SK-N-SH treated with all-trans-retinoic acid at 6 μM for 48 hours (cell line): ENCODE data around the gene PPM1B.
"Not testable (repeated sequence)": the region's sequence is repeated elsewhere in the genome, so short reads cannot be mapped to it uniquely, and the experiment has no call there.

Source experiments
- ATAC-seq: fragments of 200-7000 bp; cut with Tn5 transposase; 3 replicates; pipeline ENCODE4 v1.9.1; 2020; ENCODE audit warnings: mild to moderate bottlenecking, moderate library complexity
- BACH2 ChIP-seq: fragments of 250-450 bp; sonication (Bioruptor Pico); IDR thresholded peaks from 2 replicates; pipeline ENCODE4 v1.9.0; 2021; ENCODE audit warnings: mild to moderate bottlenecking, borderline replicate concordance
- CSDC2 ChIP-seq: fragments of 250-450 bp; sonication (Bioruptor Pico); IDR thresholded peaks from 2 replicates; pipeline ENCODE4 v1.5.0; 2020; ENCODE audit warnings: mild to moderate bottlenecking, moderate library complexity
- CSRNP3 ChIP-seq: fragments of 250-450 bp; sonication (Bioruptor Pico); IDR thresholded peaks from 2 replicates; pipeline ENCODE4 v1.5.1; 2021; ENCODE audit warnings: mild to moderate bottlenecking, moderate library complexity
- ESRRG ChIP-seq: fragments of 250-450 bp; sonication (Bioruptor Pico); IDR thresholded peaks from 2 replicates; pipeline ENCODE4 v1.6.1; 2021; ENCODE audit warnings: mild to moderate bottlenecking
- GLIS3 ChIP-seq: fragments of 250-450 bp; sonication (Bioruptor Pico); IDR thresholded peaks from 2 replicates; pipeline ENCODE4 v1.5.0; 2020; ENCODE audit warnings: mild to moderate bottlenecking, moderate library complexity
- ISL1 ChIP-seq: fragments of 250-450 bp; sonication (Bioruptor Pico); IDR thresholded peaks from 2 replicates; pipeline ENCODE4 v2.1.2; 2022; ENCODE audit warnings: mild to moderate bottlenecking, moderate library complexity
- PPARA ChIP-seq: fragments of 250-450 bp; sonication (Bioruptor Pico); IDR thresholded peaks from 2 replicates; pipeline ENCODE4 v1.5.0; 2020; ENCODE audit warnings: mild to moderate bottlenecking, borderline replicate concordance
- SNAI2 ChIP-seq: fragments of 250-450 bp; sonication (Bioruptor Pico); IDR thresholded peaks from 2 replicates; pipeline ENCODE4 v1.5.0; 2020; ENCODE audit warnings: mild to moderate bottlenecking, moderate library complexity
- TCF4 ChIP-seq: fragments of 250-450 bp; sonication (Bioruptor Pico); IDR thresholded peaks from 2 replicates; pipeline ENCODE4 v1.8.0; 2021; ENCODE audit warnings: mild to moderate bottlenecking, moderate library complexity, borderline replicate concordance
- ZC3H10 ChIP-seq: fragments of 250-450 bp; sonication (Bioruptor Pico); IDR thresholded peaks from 2 replicates; pipeline ENCODE4 v1.5.1; 2021; ENCODE audit warnings: mild to moderate bottlenecking, moderate library complexity
- ZFP3 ChIP-seq: fragments of 250-450 bp; sonication (Bioruptor Pico); IDR thresholded peaks from 2 replicates; pipeline ENCODE4 v1.5.0; 2020; ENCODE audit warnings: mild to moderate bottlenecking, moderate library complexity
- ZFP30 ChIP-seq: fragments of 450-650 bp; formaldehyde crosslinking; IDR thresholded peaks from 2 replicates; pipeline ENCODE4 v1.5.0; 2022; ENCODE audit warnings: mild to moderate bottlenecking, moderate library complexity
- ZNF8 ChIP-seq: fragments of 450-650 bp; formaldehyde crosslinking; IDR thresholded peaks from 2 replicates; pipeline ENCODE4 v1.5.0; 2020; ENCODE audit warnings: mild to moderate bottlenecking, moderate library complexity
- TF ChIP-seq, protein P1 (sequence below): fragments of 250-450 bp; sonication (Bioruptor Pico); IDR thresholded peaks from 2 replicates; pipeline ENCODE4 v1.8.0; 2021; ENCODE audit warnings: low read depth, mild to moderate bottlenecking, moderate library complexity, borderline replicate concordance
- TF ChIP-seq, protein P2 (sequence below): fragments of 250-450 bp; sonication (Bioruptor Pico); IDR thresholded peaks from 2 replicates; pipeline ENCODE4 v1.5.1; 2020; ENCODE audit warnings: low read depth, mild to moderate bottlenecking, moderate library complexity
- TF ChIP-seq, protein P3 (sequence below): fragments of 250-450 bp; sonication (Bioruptor Pico); IDR thresholded peaks from 2 replicates; pipeline ENCODE4 v1.8.0; 2020; ENCODE audit warnings: mild to moderate bottlenecking, moderate library complexity, borderline replicate concordance
- TF ChIP-seq, protein P4 (sequence below): fragments of 250-450 bp; sonication (Bioruptor Pico); IDR thresholded peaks from 2 replicates; pipeline ENCODE4 v1.5.0; 2020; ENCODE audit warnings: mild to moderate bottlenecking, moderate library complexity

PPM1B gene

GRCh38 chr2:44170311-44170717 lies 1.6 kb downstream of the PPM1B start:
- no peak for ATAC-seq
- TF ChIP-seq BACH2 (no peak), ZNF8 (CRISPR knock-in tag) (no peak), ISL1 (CRISPR knock-in tag) (no peak), ZFP3 (CRISPR knock-in tag) (no peak), SNAI2 (CRISPR knock-in tag) (no peak), CSDC2 (no peak), GLIS3 (CRISPR knock-in tag) (no peak)
- TF ChIP-seq, protein P1, sequence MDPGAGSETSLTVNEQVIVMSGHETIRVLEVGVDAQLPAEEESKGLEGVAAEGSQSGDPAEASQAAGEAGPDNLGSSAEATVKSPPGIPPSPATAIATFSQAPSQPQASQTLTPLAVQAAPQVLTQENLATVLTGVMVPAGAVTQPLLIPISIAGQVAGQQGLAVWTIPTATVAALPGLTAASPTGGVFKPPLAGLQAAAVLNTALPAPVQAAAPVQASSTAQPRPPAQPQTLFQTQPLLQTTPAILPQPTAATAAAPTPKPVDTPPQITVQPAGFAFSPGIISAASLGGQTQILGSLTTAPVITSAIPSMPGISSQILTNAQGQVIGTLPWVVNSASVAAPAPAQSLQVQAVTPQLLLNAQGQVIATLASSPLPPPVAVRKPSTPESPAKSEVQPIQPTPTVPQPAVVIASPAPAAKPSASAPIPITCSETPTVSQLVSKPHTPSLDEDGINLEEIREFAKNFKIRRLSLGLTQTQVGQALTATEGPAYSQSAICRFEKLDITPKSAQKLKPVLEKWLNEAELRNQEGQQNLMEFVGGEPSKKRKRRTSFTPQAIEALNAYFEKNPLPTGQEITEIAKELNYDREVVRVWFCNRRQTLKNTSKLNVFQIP: no peak

GRCh38 chr2:44171018-44171417 lies 2.3 kb downstream of the PPM1B start:
- no peak for ATAC-seq

GRCh38 chr2:44171442-44171841 lies 2.8 kb downstream of the PPM1B start:
- TF ChIP-seq ZFP3 (CRISPR knock-in tag): 0 out of 2 replicates have a peak, but pooled peaks have one; percentile 29
- not testable (repeated sequence) for ATAC-seq

More at GRCh38 chr2:44171018-44171417, 2.3 kb downstream of the PPM1B start:
- no peak for TF ChIP-seq CSRNP3 (CRISPR knock-in tag)
- TF ChIP-seq ISL1 (CRISPR knock-in tag): peak; percentile 60
- TF ChIP-seq, protein P2, sequence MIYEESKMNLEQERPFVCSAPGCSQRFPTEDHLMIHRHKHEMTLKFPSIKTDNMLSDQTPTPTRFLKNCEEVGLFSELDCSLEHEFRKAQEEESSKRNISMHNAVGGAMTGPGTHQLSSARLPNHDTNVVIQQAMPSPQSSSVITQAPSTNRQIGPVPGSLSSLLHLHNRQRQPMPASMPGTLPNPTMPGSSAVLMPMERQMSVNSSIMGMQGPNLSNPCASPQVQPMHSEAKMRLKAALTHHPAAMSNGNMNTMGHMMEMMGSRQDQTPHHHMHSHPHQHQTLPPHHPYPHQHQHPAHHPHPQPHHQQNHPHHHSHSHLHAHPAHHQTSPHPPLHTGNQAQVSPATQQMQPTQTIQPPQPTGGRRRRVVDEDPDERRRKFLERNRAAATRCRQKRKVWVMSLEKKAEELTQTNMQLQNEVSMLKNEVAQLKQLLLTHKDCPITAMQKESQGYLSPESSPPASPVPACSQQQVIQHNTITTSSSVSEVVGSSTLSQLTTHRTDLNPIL: peak; percentile 77

- no peak for TF ChIP-seq TCF4
- no peak for TF ChIP-seq ESRRG
- TF ChIP-seq PPARA (CRISPR knock-in tag): no peak
- TF ChIP-seq, protein P1: no peak
- TF ChIP-seq CSDC2: no peak
- TF ChIP-seq, protein P2: no peak
- no peak for TF ChIP-seq ZC3H10
- no peak for TF ChIP-seq ZFP30 (CRISPR knock-in tag)
- TF ChIP-seq ZFP3 (CRISPR knock-in tag): no peak
- TF ChIP-seq, protein P3, sequence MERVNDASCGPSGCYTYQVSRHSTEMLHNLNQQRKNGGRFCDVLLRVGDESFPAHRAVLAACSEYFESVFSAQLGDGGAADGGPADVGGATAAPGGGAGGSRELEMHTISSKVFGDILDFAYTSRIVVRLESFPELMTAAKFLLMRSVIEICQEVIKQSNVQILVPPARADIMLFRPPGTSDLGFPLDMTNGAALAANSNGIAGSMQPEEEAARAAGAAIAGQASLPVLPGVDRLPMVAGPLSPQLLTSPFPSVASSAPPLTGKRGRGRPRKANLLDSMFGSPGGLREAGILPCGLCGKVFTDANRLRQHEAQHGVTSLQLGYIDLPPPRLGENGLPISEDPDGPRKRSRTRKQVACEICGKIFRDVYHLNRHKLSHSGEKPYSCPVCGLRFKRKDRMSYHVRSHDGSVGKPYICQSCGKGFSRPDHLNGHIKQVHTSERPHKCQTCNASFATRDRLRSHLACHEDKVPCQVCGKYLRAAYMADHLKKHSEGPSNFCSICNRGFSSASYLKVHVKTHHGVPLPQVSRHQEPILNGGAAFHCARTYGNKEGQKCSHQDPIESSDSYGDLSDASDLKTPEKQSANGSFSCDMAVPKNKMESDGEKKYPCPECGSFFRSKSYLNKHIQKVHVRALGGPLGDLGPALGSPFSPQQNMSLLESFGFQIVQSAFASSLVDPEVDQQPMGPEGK (CRISPR knock-in tag): no peak
- no peak for TF ChIP-seq SNAI2 (CRISPR knock-in tag)
- TF ChIP-seq, protein P4, sequence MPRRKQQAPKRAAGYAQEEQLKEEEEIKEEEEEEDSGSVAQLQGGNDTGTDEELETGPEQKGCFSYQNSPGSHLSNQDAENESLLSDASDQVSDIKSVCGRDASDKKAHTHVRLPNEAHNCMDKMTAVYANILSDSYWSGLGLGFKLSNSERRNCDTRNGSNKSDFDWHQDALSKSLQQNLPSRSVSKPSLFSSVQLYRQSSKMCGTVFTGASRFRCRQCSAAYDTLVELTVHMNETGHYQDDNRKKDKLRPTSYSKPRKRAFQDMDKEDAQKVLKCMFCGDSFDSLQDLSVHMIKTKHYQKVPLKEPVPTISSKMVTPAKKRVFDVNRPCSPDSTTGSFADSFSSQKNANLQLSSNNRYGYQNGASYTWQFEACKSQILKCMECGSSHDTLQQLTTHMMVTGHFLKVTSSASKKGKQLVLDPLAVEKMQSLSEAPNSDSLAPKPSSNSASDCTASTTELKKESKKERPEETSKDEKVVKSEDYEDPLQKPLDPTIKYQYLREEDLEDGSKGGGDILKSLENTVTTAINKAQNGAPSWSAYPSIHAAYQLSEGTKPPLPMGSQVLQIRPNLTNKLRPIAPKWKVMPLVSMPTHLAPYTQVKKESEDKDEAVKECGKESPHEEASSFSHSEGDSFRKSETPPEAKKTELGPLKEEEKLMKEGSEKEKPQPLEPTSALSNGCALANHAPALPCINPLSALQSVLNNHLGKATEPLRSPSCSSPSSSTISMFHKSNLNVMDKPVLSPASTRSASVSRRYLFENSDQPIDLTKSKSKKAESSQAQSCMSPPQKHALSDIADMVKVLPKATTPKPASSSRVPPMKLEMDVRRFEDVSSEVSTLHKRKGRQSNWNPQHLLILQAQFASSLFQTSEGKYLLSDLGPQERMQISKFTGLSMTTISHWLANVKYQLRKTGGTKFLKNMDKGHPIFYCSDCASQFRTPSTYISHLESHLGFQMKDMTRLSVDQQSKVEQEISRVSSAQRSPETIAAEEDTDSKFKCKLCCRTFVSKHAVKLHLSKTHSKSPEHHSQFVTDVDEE: no peak
- no peak for TF ChIP-seq CSRNP3 (CRISPR knock-in tag)
- no peak for TF ChIP-seq ZNF8 (CRISPR knock-in tag)
- no peak for TF ChIP-seq BACH2
- no peak for ATAC-seq
These were observed 3.9 kb downstream of the PPM1B start for GRCh38 chr2:44172576-44172975.
